Upper lobe of left lung (tissue), 4 donors: Measurements from ENCODE around the gene AFAP1.

ENCODE experiments used
- POLR2A ChIP-seq, 4 donors: fragments of 450-650 bp; IDR thresholded peaks; one replicate each; pipeline ENCODE4 v1.5.1; 2016 to 2017; ENCODE audit warnings: antibody characterized with exemption in 4 of 4, mild to moderate bottlenecking in 2 of 4
- POLR2AphosphoS5 ChIP-seq, 2 donors: sonication (generic); formaldehyde crosslinking; IDR thresholded peaks; one replicate each; pipeline ENCODE4 v1.5.1; 2017; ENCODE audit warnings: antibody characterized with exemption in 2 of 2
- TF ChIP-seq, protein P1 (sequence below), 6 experiments: fragments of 450-650 bp in 4 of 6; fragments of 200-600 bp in 2 of 6; sonication (generic) in 2 of 6; IDR thresholded peaks; one replicate each; pipeline ENCODE4 v1.5.1; 2016 to 2019; ENCODE audit warnings: antibody characterized with exemption in 6 of 6

DNA sequence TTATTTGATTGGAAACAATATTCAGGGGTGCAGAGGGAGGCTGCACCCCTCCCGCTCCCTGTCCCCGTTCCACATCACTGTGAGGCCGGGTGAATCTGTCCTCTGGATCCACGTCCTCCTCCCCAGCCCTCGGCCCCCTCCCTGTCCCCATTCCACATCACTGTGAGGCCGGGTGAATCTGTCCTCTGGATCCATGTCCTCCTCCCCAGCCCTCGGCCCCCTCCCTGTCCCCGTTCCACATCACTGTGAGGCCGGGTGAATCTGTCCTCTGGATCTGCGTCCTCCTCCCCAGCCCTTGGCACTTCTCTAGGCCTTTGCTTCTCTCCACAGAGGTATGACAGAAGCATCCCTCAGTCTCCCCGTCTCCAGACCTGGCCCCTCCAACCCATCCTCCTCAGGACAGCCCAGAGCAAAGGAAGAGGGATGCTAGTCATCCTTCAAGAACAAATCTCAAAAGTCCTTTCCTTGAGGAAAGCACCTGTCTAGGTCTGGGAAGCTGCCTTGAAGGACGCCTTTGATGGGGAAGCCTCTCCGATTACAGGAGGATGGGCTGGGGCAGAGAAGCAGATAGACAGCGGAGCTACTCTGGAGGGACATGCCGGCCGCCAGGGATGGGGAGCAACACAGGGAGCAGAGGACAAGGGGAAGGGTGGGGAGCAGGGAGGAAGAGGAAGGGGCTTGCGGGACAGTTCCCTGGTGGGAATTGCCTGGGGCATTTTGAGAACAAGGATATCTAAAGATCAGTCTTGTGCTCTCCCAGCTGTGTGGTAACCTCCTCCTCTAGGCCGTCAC is 10.8 kb upstream of the AFAP1 start:
- TF ChIP-seq, protein P1, sequence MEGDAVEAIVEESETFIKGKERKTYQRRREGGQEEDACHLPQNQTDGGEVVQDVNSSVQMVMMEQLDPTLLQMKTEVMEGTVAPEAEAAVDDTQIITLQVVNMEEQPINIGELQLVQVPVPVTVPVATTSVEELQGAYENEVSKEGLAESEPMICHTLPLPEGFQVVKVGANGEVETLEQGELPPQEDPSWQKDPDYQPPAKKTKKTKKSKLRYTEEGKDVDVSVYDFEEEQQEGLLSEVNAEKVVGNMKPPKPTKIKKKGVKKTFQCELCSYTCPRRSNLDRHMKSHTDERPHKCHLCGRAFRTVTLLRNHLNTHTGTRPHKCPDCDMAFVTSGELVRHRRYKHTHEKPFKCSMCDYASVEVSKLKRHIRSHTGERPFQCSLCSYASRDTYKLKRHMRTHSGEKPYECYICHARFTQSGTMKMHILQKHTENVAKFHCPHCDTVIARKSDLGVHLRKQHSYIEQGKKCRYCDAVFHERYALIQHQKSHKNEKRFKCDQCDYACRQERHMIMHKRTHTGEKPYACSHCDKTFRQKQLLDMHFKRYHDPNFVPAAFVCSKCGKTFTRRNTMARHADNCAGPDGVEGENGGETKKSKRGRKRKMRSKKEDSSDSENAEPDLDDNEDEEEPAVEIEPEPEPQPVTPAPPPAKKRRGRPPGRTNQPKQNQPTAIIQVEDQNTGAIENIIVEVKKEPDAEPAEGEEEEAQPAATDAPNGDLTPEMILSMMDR (IDR thresholded peaks at IDR 0.05) = no peak
- no peak for TF ChIP-seq POLR2A (IDR thresholded peaks at IDR 0.05)
- no peak for TF ChIP-seq POLR2AphosphoS5 (IDR thresholded peaks at IDR 0.05)
